Measurements from ENCODE around the gene FSTL4.

DNA sequence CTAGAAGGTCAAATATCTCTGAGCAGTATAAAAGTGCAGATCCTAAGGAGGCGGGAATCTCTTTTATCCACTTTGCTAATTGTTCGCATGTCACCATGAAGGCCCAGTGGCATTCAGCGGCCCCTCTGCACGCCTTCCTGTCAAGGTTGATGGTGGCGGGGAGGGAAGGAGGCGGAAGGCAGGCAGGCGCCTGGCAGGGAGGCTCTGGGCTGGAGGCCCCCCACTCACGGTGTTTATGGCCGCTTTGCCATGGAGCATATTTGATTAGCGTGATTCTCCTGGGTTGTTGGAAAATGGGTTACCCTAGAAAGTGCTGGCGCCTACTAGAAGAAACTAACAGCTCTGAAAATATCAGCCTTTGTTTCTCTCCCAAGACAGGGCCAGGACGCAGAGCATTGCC, 209.6 kb downstream of the FSTL4 start:
- TF ChIP-seq, protein P1, sequence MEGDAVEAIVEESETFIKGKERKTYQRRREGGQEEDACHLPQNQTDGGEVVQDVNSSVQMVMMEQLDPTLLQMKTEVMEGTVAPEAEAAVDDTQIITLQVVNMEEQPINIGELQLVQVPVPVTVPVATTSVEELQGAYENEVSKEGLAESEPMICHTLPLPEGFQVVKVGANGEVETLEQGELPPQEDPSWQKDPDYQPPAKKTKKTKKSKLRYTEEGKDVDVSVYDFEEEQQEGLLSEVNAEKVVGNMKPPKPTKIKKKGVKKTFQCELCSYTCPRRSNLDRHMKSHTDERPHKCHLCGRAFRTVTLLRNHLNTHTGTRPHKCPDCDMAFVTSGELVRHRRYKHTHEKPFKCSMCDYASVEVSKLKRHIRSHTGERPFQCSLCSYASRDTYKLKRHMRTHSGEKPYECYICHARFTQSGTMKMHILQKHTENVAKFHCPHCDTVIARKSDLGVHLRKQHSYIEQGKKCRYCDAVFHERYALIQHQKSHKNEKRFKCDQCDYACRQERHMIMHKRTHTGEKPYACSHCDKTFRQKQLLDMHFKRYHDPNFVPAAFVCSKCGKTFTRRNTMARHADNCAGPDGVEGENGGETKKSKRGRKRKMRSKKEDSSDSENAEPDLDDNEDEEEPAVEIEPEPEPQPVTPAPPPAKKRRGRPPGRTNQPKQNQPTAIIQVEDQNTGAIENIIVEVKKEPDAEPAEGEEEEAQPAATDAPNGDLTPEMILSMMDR (IDR thresholded peaks at IDR 0.05): no peak
- no peak for TF ChIP-seq EZH2 (IDR thresholded peaks at IDR 0.05; ENCODE audit: borderline replicate concordance, insufficient read depth, low read depth, low read length, poor library complexity, severe bottlenecking)

All from B cell (primary cell).